NCI-H187 treated with DMSO at 0.1 percent for 48 hours (cell line): Measurements from ENCODE around the gene RUNX1.

Source experiments
- DNase-seq: peaks from one replicate; lab custom pipeline; 2025; lab: John Stamatoyannopoulos, UW

Gene RUNX1

DNA sequence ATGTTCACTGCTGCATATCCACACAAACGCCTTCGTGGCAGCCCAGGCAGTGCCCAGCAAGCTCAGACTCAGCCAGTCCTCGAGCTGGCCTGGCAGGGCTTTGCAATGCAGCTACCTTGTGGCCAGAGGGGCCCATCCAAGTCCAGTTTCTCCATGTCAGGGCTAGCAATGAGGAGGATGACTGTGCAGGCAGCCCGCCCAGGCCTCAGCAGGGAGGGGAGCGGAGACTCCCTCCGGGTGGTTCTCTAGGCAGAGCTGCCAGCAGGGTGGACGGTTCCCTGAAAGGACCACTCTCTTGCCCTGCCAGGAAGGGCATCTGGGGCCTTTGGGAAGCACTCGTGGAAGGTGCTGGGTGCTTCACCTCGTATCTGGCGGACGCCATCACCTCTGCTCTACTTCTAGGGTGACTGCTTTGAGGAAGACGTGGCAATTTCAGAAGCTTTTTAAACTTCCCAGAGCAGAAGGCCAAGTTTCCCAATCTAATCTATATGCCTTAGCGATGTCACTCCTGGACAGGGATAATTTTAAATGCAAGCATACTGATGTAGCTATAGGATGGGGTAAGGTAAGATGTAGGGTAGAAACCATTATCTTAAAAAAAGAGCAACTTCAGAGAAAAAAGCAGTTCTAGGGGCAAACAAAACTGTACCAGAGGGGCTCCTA, 56.2 kb downstream of the RUNX1 start:
- no peak for DNase-seq

DNA sequence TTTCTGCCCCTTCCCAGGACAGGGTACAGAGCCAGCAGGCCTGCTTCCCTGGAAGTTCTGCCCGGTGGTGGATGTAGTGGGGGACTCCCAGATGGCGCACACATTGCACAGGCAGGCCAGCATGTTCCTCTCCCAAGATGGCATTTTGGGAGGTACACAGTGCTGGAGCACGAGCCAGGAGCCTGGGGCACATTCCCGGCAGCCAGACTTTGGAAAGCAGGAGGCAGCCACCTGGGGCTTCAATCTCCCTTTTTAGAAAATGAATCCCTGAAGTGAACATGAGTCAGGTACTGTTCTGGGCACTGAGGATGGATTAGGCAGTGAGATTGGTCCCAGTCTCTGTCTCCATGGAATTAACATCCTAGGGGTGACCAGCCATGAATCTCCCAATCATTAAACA, 56.9 kb downstream of the RUNX1 start:
- no peak for DNase-seq

DNA sequence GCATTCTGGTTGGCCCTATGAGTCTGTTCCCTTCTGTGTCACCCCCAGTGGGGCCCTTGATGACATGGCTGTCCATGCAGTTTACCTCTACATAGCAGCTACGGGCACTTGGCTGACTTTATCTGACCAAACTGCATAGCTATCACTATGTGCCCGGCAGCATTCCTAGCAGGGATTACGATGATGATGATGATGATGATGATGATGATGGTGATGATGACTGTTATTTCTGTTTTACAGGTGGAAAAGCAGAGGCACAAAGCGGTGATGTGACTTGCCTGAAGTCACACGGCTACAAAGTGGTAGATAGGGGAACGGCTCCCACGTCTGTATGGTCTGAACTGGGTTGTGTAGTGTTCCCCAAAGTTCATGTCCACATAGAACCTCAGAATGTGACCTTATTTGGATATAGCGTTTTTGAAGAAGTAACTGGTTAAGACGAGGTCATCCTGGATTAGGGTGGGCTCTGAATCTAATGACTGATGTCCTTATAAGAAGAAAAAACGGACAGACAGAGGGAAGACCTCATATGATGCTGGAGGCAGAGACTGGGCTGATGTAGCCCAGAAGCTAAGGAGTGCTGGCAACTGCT, 57.6 kb downstream of the RUNX1 start:
- no peak for DNase-seq

DNA sequence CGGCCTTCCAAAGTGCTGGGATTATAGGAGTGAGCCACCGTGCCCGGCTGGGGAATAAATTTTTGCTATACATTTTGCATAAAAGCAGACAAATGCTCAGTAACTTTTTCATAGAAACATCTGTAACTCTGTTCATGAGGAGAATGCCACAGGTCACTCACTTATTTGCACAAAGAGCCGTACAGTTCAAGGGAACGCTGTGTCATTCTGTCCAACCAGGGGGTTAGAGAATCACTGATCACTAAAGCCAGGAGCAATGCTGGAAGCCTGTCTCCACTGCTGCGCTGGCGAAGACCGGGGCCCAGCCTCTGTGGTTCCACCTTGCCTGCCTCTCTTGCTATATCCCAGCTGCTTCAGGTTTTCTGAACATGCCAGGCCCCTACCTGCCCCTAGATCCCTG, 58.3 kb downstream of the RUNX1 start:
- DNase-seq: no peak

DNA sequence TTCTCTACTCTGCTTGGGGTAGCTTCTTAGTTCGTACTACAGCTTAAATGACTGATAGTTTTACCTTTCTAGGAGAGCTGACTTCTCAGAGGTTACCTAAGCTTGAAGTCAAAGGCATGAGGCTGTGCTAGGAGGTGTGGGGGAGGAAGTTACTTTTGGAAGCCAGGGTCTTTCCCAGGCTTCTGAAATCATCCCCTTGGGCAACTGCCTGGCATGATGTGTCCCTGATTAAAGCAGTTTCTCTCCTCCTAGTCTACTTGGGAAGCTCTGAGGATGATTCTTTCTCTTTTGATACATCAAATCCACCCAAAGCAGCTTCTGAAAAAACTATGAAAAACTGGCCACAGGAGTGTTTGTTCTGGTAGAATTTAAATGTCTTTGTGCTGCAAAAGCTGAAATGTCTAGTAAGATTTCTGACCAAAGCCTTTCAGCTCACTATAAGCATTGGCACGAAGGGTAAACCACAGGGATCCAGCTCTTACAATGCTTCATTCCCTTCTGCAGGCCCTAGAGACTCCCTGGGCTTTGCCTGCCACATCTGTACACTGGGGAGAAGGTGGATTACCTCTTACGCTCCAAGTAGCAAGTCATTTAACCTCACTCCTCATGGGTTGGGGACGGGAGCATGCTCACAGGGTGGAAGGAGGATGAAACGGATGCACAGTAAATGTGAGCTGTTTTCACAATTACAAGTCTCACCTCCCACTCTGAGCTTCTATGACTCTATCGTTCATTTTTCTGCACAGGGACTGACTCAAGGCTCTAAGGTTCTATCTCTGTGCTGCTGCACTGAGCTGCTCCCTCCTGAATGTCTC, 59.6 kb downstream of the RUNX1 start:
- no peak for DNase-seq

DNA sequence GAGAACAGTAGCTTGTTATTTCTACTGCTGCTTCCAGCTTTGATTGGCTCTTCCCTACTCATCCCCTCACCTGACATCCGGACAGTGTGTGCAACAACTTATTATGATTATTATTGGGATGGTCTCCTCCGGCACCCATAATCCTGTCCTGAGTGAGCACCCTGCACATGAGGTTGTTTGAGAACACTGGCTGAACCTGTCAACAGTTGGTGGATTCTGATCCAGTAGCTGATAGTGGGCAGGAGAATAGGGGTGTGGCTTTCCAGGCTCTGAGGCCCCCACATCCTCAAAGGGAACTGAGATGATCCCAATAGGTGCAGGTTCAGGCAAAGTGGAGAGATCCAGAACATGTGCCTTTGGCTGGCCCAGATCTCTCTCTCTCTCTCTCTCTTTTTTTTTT, 60.5 kb downstream of the RUNX1 start:
- no peak for DNase-seq

DNA sequence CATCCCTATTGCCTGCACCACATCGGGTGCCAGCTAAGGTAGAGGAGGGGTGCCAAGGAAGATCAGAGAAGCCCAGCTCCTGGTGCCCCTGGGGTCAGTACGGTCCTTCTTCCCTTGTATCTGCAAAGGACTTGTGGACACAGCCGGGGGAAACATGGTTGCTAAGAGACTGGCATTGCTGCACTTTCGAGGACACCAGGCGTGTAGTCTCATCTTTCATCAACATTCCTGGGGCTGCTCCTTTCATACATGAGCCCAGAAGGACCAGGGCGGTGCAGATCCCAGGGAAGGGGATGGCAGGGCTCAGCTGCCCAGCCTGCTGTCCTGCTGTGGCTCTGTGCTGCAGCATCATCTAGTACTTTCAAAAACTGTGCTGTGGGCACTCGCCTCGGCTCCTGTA, 61.0 kb downstream of the RUNX1 start:
- no peak for DNase-seq

DNA sequence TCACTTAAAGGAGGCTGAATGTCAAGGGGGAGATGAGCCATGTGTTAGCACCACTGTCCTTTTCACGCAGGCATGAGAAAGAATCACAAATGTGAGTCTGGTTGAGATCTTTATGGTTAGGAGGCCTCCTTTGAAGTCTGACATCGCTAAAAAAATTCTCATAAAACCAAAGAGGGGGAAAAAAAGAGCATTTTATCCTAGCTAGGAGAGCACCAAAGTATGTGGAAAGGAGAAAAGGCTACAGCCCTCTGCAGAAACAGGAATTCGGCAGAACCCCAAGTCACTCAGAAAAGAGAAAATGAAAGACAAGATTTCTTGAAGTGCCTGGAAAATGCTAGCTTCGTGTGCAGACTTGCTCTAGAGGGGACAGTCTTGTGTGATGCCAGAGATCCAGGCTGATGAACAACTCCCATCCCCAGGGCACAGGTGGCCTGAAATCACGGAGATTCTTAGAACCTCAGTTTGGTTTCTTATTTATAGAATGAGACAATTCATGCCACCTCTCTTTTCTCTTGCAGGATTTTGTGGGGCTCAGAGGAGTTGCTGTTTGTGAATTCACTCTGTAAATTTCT, 61.5 kb downstream of the RUNX1 start:
- DNase-seq: no peak

DNA sequence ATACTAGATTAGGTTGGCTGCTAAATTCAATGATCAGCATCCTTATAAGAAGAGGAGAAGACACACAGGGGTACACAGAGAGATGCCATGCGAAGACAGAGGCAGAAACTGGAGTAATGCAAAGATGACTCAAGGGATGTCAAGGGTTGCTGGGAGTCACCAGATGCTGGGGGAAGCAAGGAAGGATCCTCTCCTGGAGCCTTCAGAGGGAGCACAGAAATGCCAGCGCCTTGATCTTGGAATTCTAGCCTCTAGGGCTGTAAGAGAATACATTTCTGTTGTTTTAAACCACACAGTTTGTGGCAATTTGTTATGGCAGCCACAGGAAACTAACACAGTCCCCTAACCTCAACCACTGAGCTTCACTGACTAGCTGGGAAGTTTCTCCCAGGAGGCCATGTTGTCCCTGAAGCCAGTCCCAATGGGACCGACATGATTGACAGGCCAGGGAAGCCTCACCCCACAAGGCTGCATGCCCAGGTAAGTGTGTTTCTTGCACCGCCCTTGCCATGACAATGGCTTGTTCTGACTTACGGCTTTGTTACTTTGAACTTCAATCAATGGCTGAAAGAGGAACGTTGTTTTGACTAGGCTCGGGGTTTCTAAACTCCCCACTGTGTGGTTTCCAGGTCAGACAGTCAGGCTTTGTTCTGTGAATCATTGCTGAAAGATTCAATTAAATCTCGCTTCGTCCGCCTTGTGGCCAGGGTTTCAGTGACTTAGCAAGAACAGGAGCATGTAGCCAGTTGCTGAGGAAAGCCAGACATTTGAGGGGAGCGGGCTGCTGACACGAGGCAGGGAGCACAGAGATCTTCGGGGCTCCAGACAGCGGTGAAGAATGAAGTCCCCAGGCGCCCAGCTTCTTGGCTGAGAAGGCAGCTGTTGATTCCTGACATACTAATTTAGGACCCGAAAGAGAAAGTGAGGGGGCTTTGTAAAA, 62.3 kb downstream of the RUNX1 start:
- DNase-seq: no peak

DNA sequence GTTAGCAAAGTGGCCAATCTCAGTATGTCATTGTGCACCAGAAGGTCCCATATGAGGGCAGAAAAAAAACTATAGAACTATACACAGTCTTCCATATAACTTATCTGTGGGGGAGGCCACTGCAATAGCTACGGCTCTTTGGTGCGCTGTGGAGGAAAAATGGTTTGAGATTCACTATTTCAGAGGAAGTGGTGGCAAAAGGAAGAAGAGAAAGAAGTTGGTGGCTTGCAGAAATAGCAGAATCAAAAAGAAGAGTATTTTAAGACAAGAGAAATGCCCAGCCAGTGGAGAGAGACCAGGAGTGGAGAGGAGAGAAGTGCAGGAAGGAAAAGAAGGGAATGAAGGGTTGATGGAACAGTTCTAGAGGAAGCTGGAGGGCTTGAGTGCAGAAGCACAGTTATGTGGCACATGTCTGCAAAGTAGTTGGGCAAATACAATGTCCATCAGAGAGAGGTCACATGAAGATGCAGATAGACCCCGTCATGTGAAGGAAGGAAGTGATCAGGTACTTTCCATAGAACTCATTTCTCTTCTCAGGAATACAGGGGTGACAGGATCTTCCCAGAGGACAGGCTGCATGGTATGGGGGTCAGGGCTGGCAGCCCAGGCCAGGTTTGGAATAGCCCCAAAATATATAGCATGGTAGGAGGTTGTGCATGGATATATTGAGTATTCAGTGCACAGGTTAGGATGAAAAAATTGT, 64.6 kb downstream of the RUNX1 start:
- DNase-seq: no peak

DNA sequence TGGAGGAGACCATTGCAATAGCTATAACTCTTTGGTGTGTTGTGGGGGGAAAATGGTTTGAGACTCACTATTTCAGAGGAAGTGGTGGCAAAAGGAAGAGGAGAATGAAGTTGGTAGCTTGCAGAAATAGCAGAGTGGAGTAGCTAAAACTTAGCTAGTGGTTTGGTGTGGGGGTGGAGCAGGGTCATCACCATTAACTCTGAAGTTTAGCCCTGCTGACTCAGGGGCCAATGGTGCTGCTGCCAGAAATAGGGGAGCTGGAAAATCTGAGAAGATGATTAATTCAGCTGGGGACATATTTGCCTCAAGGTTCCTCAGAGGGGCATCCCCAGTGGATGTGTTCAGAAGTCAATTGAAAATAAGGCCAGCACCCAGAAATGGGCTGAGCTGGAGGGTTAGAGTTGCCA, 65.4 kb downstream of the RUNX1 start:
- DNase-seq: no peak

DNA sequence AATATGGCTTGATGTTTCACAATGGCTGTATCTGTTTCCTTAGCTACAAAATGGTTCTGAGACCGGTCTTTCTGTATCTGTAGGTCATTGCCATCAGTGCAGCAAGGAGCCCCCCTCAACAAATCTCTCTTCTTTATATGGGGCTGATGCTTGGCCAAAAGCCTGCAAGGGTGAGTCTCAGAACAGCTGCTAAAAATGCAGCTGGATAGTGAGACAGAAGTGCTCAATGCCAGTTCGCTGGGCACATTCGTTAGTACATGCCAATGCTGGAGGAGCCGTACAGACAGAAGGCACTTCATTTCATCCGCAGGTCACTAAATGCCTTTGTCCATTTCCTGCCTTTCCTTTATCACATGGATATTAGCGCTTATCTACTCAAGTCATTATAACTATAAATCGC, 67.3 kb downstream of the RUNX1 start:
- DNase-seq: no peak

DNA sequence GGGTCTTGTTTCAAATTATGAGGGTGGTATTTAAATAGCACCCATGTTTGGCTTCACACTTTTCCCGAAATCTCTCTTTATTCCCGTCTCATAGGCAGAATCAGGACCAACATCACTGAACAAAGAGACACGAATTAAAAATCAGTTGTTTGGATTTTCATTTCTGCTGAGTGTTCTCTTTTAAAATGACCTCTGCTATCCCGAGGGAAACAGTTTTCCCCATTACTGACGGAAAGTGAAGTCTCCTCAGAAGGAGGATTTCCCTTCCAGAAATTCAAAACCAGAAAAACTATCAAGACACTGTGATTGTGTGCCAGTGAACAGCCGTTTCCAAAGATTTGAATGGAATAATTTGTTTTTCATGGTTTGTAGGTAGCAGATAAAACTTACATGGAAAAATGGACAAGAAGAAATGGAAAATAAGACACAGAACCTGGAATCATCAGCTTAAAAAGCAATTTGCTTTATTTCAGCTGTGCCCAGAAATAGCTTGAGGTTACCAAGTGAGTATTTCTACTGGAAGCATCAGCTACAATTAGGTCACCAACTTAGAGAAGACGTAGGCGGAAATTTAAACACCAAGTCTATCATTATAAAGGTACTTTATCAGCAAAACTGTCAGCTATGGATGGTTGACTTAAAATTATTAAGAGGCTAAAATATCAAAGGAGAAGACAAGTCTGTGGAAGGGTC, 68.5 kb downstream of the RUNX1 start:
- DNase-seq: no peak

DNA sequence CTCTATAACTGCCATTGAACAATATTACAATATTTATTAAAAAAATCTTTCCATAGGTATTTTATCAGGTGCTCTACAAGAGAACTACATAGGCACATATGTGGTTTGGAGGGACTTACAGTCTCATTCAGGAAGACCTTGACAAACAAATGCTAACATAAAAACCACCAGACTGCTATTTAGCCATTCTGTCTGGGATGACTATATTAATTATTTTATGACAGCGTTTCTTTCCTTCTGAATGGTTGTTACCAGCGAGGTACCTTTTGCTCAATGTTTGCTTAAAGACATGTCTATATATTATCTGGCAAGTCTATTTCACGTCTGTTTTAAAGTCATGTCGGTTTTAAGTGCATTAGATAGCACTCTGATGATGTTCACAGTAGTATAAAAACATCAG, 69.7 kb downstream of the RUNX1 start:
- peak; percentile 37 for DNase-seq

DNA sequence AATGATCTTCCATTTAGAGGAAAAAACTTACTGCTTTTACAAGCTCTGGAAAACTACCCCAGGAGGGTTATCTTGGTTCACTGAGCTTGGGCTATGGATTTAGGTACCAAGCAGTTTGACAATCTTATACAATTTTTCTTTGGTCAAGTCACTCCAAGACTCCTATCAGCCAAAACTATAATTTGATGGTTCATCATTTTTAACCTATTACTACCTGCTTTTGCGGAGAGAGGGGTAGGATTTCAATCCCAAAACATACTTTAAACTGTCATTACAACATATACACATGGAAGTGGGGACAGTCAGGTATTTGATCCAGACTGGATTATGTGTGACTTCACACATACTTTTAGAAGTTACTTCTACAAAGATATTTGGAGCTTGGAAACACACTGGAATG, 71.8 kb downstream of the RUNX1 start:
- no peak for DNase-seq

DNA sequence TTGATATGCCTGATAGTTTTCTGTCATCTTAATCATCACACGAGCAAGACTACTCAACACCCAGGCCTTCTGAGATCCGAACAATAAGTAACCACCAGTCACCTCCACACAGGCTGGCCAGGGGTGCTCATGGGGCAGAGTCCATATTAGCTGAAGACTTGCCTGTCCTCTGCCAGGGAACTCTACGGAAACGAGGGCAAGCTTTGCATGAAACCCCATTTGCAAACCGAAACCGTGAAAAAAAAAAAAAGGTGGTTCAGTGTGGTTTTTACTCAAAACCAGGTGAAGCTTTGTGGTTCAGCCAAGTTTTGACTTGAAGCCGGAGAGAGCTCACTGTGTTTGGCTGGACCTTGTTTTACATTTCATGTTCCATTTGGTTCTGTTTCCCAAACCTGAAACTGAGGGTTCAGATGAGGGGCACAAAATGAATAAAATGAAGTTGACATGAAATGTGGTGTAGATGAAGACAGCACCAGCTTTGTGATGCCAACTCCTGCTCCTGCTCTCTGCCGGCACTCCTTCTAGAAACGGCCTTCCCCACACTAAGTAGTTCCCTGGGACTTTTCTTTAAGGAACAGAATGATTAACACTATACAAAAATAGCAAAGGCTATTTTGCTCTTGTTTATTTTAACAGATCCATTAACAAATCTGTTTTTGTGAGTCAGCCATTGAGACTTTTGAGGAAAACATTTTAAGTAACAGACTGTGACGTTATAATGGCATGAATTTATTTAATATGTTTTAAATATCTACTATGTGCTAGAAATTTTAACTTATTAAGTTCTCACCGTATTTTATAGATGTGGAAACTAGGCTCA, 74.7 kb downstream of the RUNX1 start:
- no peak for DNase-seq

DNA sequence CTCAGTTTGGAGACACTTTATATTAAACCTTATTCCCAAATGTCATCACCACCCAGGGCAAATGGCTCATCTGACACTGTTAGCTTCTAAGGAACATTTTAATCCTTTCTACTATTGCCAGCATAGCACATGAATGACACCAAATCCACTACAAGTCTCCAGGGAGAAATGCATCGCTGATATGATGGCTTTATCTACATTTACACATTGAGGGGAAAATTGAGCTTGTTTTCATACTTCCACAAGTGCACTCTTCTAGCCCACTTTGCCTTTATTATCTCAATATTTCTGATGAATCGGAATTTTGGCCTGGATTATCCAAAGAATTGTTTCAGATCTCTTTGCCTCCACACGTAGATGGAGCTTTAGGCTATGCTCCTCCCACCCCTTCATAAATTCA, 75.4 kb downstream of the RUNX1 start:
- no peak for DNase-seq

DNA sequence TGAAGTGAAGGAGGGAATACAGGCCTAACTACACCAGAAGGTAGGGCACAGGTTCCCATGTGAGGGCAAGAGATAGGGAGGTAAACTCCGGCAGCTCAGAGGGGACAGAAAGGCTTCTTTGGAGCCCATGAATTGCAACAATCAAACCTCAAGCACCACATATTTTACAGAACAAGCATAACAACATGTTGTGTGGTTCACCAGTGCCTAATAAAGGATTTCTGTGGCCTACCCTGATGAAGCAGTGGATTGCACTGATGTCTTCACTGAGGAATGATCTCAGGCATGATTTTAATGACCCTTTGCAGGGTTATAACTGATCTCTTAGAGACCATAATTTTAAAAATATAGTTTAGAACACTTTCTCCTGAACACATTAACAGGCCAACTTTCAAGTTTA, 77.4 kb downstream of the RUNX1 start:
- DNase-seq: no peak

DNA sequence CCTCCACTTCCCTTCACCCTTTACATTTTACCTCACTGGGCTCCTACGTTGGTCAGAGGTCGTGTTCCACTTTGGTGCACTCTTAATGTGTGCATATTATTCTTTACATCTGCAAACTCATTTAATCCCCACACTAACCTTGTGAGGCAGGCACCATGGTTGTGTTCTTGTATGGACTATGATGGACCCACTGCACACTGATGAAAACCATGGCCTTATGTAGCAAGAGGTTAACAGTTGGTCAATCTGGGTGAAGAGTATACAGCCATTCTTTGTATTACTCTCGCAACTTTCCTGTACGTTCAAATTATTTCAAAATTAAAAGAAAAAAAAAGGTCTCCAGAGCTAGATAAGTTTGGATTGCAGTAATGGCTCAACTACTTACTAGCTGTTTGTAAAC, 78.5 kb downstream of the RUNX1 start:
- no peak for DNase-seq

DNA sequence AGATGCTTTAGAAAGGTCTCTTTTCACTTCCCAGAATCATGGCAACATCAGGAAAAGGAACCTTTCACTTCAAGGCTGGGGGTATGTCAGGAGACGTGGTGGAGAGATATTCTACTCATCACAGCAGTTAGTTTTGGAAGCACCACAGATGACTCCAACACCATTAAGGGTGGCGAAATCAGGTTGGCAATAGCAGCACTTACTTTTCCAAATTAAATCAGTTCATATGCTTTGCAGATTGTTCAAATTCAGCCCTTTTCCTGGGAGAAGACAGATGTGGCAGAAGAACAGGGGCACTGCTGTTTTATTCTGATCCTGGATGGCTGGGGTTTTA, 79.0 kb downstream of the RUNX1 start:
- DNase-seq: no peak
